NOMO-1 treated with DMSO at 0.1 percent for 48 hours (cell line): Measurements from ENCODE around the gene BUD31.

Experiments
- DNase-seq: peaks from one replicate; lab custom pipeline; 2025; ENCODE audit not compliant: unreplicated experiment; lab: John Stamatoyannopoulos, UW

The BUD31 gene

DNA sequence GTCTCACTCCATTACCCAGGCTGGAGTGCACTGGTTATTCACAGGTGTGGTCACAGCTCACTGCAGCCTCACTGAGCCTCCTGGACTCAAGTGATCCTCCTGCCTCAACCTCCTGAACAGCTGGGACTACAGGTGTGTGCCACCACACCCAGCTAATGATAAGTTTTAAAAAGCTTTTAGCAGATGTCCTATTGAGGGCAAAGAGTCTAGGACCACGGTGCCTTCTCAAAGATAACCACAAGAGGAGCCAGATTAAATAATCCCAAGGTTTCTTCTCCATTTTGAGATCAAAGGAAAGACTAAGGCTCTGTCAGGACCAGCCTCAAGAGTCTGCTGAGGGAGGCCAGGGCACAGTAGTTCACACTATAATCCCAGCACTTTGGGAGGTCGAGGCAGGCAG is 52.5 kb downstream of the BUD31 start:
- DNase-seq = no peak

DNA sequence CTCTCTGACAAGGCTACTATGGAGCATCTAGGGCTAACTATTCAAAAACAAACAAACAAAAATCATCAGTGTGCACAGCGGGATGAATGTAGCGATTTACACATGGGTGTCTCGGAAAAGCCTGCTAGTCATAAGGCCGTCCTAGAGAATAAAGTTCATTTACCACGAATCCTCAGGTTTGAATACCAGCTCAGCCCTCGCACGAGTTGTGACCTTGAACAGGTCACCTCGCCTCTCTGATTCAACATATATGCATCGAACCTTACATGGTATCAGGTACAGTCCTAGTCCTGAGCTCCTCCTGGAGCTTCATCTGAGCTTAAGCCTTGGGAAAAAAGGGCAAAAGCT is 56.6 kb downstream of the BUD31 start:
- DNase-seq = no peak

DNA sequence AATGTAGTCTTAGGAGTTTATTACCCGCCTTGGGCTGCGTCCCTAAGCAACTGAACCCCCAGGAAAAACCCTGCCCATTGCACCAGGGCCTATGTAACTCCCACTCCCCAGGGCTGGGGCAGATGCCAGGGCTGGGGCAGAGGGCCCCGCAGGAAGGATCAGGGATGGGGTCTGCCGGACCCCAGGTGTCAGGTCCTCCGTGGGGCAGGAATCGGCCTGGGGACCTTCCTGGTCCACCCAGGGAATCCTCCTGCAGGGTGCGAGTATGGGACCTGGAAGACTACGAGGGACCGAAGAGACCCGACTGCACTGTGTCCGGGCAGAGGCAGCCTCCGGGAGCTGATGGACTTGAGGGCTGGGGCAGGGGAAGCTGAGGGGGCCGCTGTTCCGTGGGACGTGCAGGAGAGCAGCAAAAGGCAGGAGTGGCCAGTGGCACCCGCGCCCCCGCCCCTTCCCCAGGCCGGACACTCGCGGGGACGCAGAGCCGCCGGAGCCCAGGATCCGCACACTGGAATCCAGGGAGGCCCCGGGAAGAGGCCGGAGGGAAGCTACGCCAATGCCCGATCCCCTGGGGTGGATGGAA is 59.7 kb downstream of the BUD31 start:
- no peak for DNase-seq
